ENCODE data around the gene VEZT. TPM values are rescaled to one million over a fixed set of nuclear protein-coding genes. Genes with fewer than 3 reads are reported as not detected.
"Not testable (repeated sequence)": the region's sequence is repeated elsewhere in the genome, so short reads cannot be mapped to it uniquely, and the experiment has no call there.

The VEZT gene
- total RNA-seq, 2 donors from 2014 or later, result 49.0 to 61.5 TPM

- peaks cover 2% of the 10 kb centered on the region for H3K4me1 Mint-ChIP-seq (ENCODE audit: low read depth)
- no peaks in the 10 kb centered on the region for H3K36me3 Mint-ChIP-seq (ENCODE audit: insufficient read depth in 2 of 2)
- H3K9me3 Mint-ChIP-seq, result no peaks in the 10 kb centered on the region
- H3K27ac Mint-ChIP-seq, result no peak overlapping the region
- DNase-seq, result no peak
- no peaks in the 10 kb centered on the region for H3K27me3 Mint-ChIP-seq (ENCODE audit: low read depth)
- no peak overlapping the region for H3K4me3 Mint-ChIP-seq
- ATAC-seq (replicated peaks in 1 of 2), result no peak
These were observed 29.7 kb upstream of the VEZT start for GRCh38 chr12:95187865-95188415.

- Mint-ChIP-seq H3K4me1 (ENCODE audit: low read depth) (no peaks in the 10 kb centered on the region), H3K27me3 (ENCODE audit: low read depth) (no peaks in the 10 kb centered on the region), H3K9me3 (no peaks in the 10 kb centered on the region), H3K27ac (no peak overlapping the region), H3K36me3 (ENCODE audit: insufficient read depth in 2 of 2) (no peaks in the 10 kb centered on the region), H3K4me3 (no peak overlapping the region)
- DNase-seq (no peak), ATAC-seq (replicated peaks in 1 of 2) (no peak)
These were observed 26.4 kb upstream of the VEZT start for GRCh38 chr12:95191060-95191696.

- DNase-seq (no peak), ATAC-seq (replicated peaks in 1 of 2) (no peak)
- H3K27ac Mint-ChIP-seq, result no peak overlapping the region
- H3K4me3 Mint-ChIP-seq, result no peak overlapping the region
- no peaks in the 10 kb centered on the region for H3K27me3 Mint-ChIP-seq (ENCODE audit: low read depth)
- no peaks in the 10 kb centered on the region for H3K4me1 Mint-ChIP-seq (ENCODE audit: low read depth)
- H3K36me3 Mint-ChIP-seq (ENCODE audit: insufficient read depth in 2 of 2), result no peaks in the 10 kb centered on the region
- no peaks in the 10 kb centered on the region for H3K9me3 Mint-ChIP-seq
These were observed 25.3 kb upstream of the VEZT start for GRCh38 chr12:95192271-95192670.

GRCh38 chr12:95193139-95193538 is 24.5 kb upstream of the VEZT start:
- Mint-ChIP-seq H3K27ac (no peak overlapping the region), H3K9me3 (no peaks in the 10 kb centered on the region), H3K4me1 (ENCODE audit: low read depth) (no peaks in the 10 kb centered on the region), H3K27me3 (ENCODE audit: low read depth) (no peaks in the 10 kb centered on the region), H3K4me3 (no peak overlapping the region), H3K36me3 (ENCODE audit: insufficient read depth in 2 of 2) (no peaks in the 10 kb centered on the region)
- no peak for ATAC-seq (replicated peaks in 1 of 2)
- no peak for DNase-seq

- Mint-ChIP-seq H3K36me3 (ENCODE audit: insufficient read depth in 2 of 2) (no peaks in the 10 kb centered on the region), H3K27me3 (ENCODE audit: low read depth) (no peaks in the 10 kb centered on the region), H3K4me1 (ENCODE audit: low read depth) (peaks cover under 1% of the 10 kb centered on the region), H3K27ac (no peak overlapping the region), H3K9me3 (no peaks in the 10 kb centered on the region), H3K4me3 (no peak overlapping the region)
- ATAC-seq (replicated peaks in 1 of 2) (no peak), DNase-seq (no peak)
These were observed 22.5 kb upstream of the VEZT start for GRCh38 chr12:95195122-95195521.

- H3K9me3 Mint-ChIP-seq; ATAC-seq (replicated peaks in 1 of 2); DNase-seq; H3K27me3 Mint-ChIP-seq (ENCODE audit: low read depth); H3K4me3 Mint-ChIP-seq; H3K27ac Mint-ChIP-seq; H3K36me3 Mint-ChIP-seq (ENCODE audit: insufficient read depth in 2 of 2): not testable (repeated sequence)
- H3K4me1 Mint-ChIP-seq (ENCODE audit: low read depth), result peaks cover 12% of the 10 kb centered on the region
These were observed 20.6 kb upstream of the VEZT start for GRCh38 chr12:95196875-95197569.

GRCh38 chr12:95197636-95198035 is 20.0 kb upstream of the VEZT start:
- H3K36me3 Mint-ChIP-seq (ENCODE audit: insufficient read depth in 2 of 2), result no peaks in the 10 kb centered on the region
- H3K4me1 Mint-ChIP-seq (ENCODE audit: low read depth), result peaks cover 12% of the 10 kb centered on the region
- H3K27ac Mint-ChIP-seq, result no peak overlapping the region
- ATAC-seq (replicated peaks in 1 of 2) (no peak), DNase-seq (no peak)
- no peak overlapping the region for H3K4me3 Mint-ChIP-seq
- no peaks in the 10 kb centered on the region for H3K27me3 Mint-ChIP-seq (ENCODE audit: low read depth)
- H3K9me3 Mint-ChIP-seq, result no peaks in the 10 kb centered on the region

GRCh38 chr12:95198914-95199313 is 18.7 kb upstream of the VEZT start:
- DNase-seq (no peak), ATAC-seq (replicated peaks in 1 of 2) (no peak)
- Mint-ChIP-seq H3K36me3 (ENCODE audit: insufficient read depth in 2 of 2) (no peaks in the 10 kb centered on the region), H3K27me3 (ENCODE audit: low read depth) (no peaks in the 10 kb centered on the region), H3K4me3 (no peak overlapping the region), H3K27ac (no peak overlapping the region), H3K4me1 (ENCODE audit: low read depth) (peaks cover 12% of the 10 kb centered on the region), H3K9me3 (no peaks in the 10 kb centered on the region)

GRCh38 chr12:95200128-95200894 is 17.3 kb upstream of the VEZT start:
- Mint-ChIP-seq H3K27ac (no peak overlapping the region), H3K9me3 (no peaks in the 10 kb centered on the region), H3K4me3 (no peak overlapping the region), H3K36me3 (ENCODE audit: insufficient read depth in 2 of 2) (no peaks in the 10 kb centered on the region), H3K4me1 (ENCODE audit: low read depth) (peaks cover 20% of the 10 kb centered on the region), H3K27me3 (ENCODE audit: low read depth) (no peaks in the 10 kb centered on the region)
- no peak for ATAC-seq (replicated peaks in 1 of 2)
- no peak for DNase-seq

- H3K4me1 Mint-ChIP-seq (ENCODE audit: low read depth), result peaks cover 26% of the 10 kb centered on the region
- H3K27me3 Mint-ChIP-seq (ENCODE audit: low read depth), result no peaks in the 10 kb centered on the region
- H3K4me3 Mint-ChIP-seq, result no peak overlapping the region
- no peaks in the 10 kb centered on the region for H3K36me3 Mint-ChIP-seq (ENCODE audit: insufficient read depth in 2 of 2)
- DNase-seq, result no peak
- no peak for ATAC-seq (replicated peaks in 1 of 2)
- H3K9me3 Mint-ChIP-seq, result no peaks in the 10 kb centered on the region
- H3K27ac Mint-ChIP-seq, result no peak overlapping the region
These were observed 16.4 kb upstream of the VEZT start for GRCh38 chr12:95201056-95201670.

GRCh38 chr12:95202691-95203486 is 14.7 kb upstream of the VEZT start:
- H3K27ac Mint-ChIP-seq, result no peak overlapping the region
- DNase-seq (no peak), ATAC-seq (replicated peaks in 1 of 2) (no peak)
- H3K27me3 Mint-ChIP-seq (ENCODE audit: low read depth), result no peaks in the 10 kb centered on the region
- no peaks in the 10 kb centered on the region for H3K36me3 Mint-ChIP-seq (ENCODE audit: insufficient read depth in 2 of 2)
- H3K4me3 Mint-ChIP-seq, result no peak overlapping the region
- no peaks in the 10 kb centered on the region for H3K9me3 Mint-ChIP-seq
- peaks cover 26% of the 10 kb centered on the region for H3K4me1 Mint-ChIP-seq (ENCODE audit: low read depth)

GRCh38 chr12:95203487-95204030 is 14.0 kb upstream of the VEZT start:
- no peaks in the 10 kb centered on the region for H3K27me3 Mint-ChIP-seq (ENCODE audit: low read depth)
- no peaks in the 10 kb centered on the region for H3K36me3 Mint-ChIP-seq (ENCODE audit: insufficient read depth in 2 of 2)
- DNase-seq, result no peak
- ATAC-seq (replicated peaks in 1 of 2), result no peak
- no peak overlapping the region for H3K27ac Mint-ChIP-seq
- H3K4me1 Mint-ChIP-seq (ENCODE audit: low read depth), result peaks cover 26% of the 10 kb centered on the region
- H3K4me3 Mint-ChIP-seq, result no peak overlapping the region
- no peaks in the 10 kb centered on the region for H3K9me3 Mint-ChIP-seq
